K562 (cell line): ENCODE data around the gene PAQR6. TPM values are rescaled to one million over a fixed set of nuclear protein-coding genes. Genes with fewer than 3 reads are reported as not detected.

ENCODE experiments used
- ASH1L ChIP-seq: fragments of 450-650 bp; IDR thresholded peaks from 2 replicates; pipeline ENCODE4 v1.6.1; 2018; ENCODE audit warnings: borderline replicate concordance, mild to moderate bottlenecking, low read depth; ENCODE audit not compliant: partially characterized antibody
- ATF1 ChIP-seq, 2 experiments: fragments of 450-650 bp in 1 of 2; IDR thresholded peaks; 2 replicates each; pipeline ENCODE4 v1.6.1; 2016; ENCODE audit warnings: missing compliant biosample characterization in 1 of 2, missing genetic modification characterization in 1 of 2
- CBFA2T2 ChIP-seq: fragments of 450-650 bp; conservative IDR thresholded peaks from 2 replicates; pipeline ENCODE4 v1.6.1; 2017; ENCODE audit warnings: mild to moderate bottlenecking
- CHAMP1 ChIP-seq: fragments of 450-650 bp; IDR thresholded peaks from 2 replicates; pipeline ENCODE4 v1.6.1; 2016; ENCODE audit warnings: mild to moderate bottlenecking
- ETV5 ChIP-seq: sonication (generic); formaldehyde crosslinking; IDR thresholded peaks from 2 replicates; pipeline ENCODE4 v1.4.0; 2020; ENCODE audit warnings: low read depth, mild to moderate bottlenecking, missing genetic modification reagents
- FOS ChIP-seq: IDR thresholded peaks from 3 replicates; pipeline ENCODE4 v1.6.1; 2011; ENCODE audit not compliant: insufficient read length; ENCODE audit errors: extremely low read depth
- HDAC8 ChIP-seq: fragments of 450-650 bp; IDR thresholded peaks from 2 replicates; pipeline ENCODE4 v1.6.1; 2016; ENCODE audit warnings: mild to moderate bottlenecking, missing genetic modification characterization, moderate library complexity, missing compliant biosample characterization
- JUN ChIP-seq, 2 experiments: sonication (generic) in 1 of 2; formaldehyde crosslinking in 1 of 2; IDR thresholded peaks; 2 replicates each; pipeline versions ENCODE4 v1.6.1 to v1.8.0; 2012 to 2022; ENCODE audit warnings: borderline replicate concordance in 2 of 2, mild to moderate bottlenecking in 2 of 2, improper control_type of control experiment in 1 of 2, low read depth in 1 of 2, low read length in 1 of 2, missing genetic modification reagents in 1 of 2
- MXD1 ChIP-seq: fragments of 250-450 bp; sonication (Bioruptor Pico); IDR thresholded peaks from 2 replicates; pipeline ENCODE4 v1.8.0; 2021; ENCODE audit warnings: borderline replicate concordance, mild to moderate bottlenecking, moderate library complexity; ENCODE audit not compliant: poor library complexity, severe bottlenecking
- NELFE ChIP-seq: IDR thresholded peaks from 2 replicates; pipeline ENCODE4 v1.6.1; 2011; ENCODE audit warnings: mild to moderate bottlenecking; ENCODE audit not compliant: insufficient read depth, insufficient read length
- POLR2G ChIP-seq: fragments of 200-400 bp; formaldehyde crosslinking; IDR thresholded peaks from 2 replicates; pipeline ENCODE4 v1.6.1; 2017; ENCODE audit warnings: low read depth, mild to moderate bottlenecking, antibody characterized with exemption, low read length, moderate library complexity
- TCF7L2 ChIP-seq: fragments of 150-350 bp; IDR thresholded peaks from 2 replicates; pipeline ENCODE4 v1.6.1; 2016; ENCODE audit warnings: low read depth, mild to moderate bottlenecking, low read length, moderate library complexity
- polyA plus RNA-seq, 8 experiments: library from polyadenylated mRNA; depleted of rRNA in 4 of 8; stranded (reverse) in 5 of 8; unstranded in 3 of 8; fragments of >200 nt; fragmentation: Nextera tagmentation in 2 of 8; fragmentation: Illumina TruSeq in 1 of 8; extraction: Ambion mirVana in 2 of 8; extraction: Trizol in 1 of 8; gene quantifications; 2 replicates each; pipeline versions ENCODE4 v1.2.1 to v1.2.3, GENCODE V29; 2011 to 2014; ENCODE audit warnings: inconsistent platforms in 1 of 8, missing spikeins in 1 of 8
- total RNA-seq, 7 experiments: library from RNA; depleted of rRNA in 6 of 7; stranded (reverse); fragments of >200 nt in 6 of 7; fragmentation: Illumina TruSeq in 2 of 7; extraction: Trizol in 2 of 7; gene quantifications; 2 replicates each; pipeline versions ENCODE4 v1.2.1 to v1.2.3, GENCODE V29; 2011 to 2021; ENCODE audit warnings: low replicate concordance in 1 of 7
- TF ChIP-seq, protein P1 (sequence below): fragments of 450-650 bp; formaldehyde crosslinking; IDR thresholded peaks from 2 replicates; pipeline ENCODE4 v1.4.0; 2020; ENCODE audit warnings: mild to moderate bottlenecking, moderate library complexity
- TF ChIP-seq, protein P2 (sequence below), 2 experiments: fragments of 450-650 bp in 1 of 2; IDR thresholded peaks; 2 replicates each; pipeline ENCODE4 v1.6.1; 2011 to 2017; ENCODE audit warnings: low read depth in 2 of 2, antibody characterized with exemption in 1 of 2, borderline replicate concordance in 1 of 2, low read length in 1 of 2, mild to moderate bottlenecking in 1 of 2, mixed read lengths in 1 of 2; ENCODE audit not compliant: control insufficient read depth in 1 of 2
- TF ChIP-seq, protein P3 (sequence below): fragments of 250-450 bp; sonication (Bioruptor Pico); IDR thresholded peaks from 2 replicates; pipeline ENCODE4 v1.9.0; 2021; ENCODE audit warnings: mild to moderate bottlenecking, inconsistent platforms

Gene PAQR6
- total and polyA plus RNA-seq, 9 of the 15 experiments (the other 6 are each of a cell fraction or from before 2014, with no cell fraction given): 0.07 to 1.8 (median 0.62) TPM

GRCh38 chr1:156193488-156194299 is 54.2 kb downstream of the PAQR6 start, which contains the start of gene SLC25A44 (continued):
- TF ChIP-seq, protein P1, sequence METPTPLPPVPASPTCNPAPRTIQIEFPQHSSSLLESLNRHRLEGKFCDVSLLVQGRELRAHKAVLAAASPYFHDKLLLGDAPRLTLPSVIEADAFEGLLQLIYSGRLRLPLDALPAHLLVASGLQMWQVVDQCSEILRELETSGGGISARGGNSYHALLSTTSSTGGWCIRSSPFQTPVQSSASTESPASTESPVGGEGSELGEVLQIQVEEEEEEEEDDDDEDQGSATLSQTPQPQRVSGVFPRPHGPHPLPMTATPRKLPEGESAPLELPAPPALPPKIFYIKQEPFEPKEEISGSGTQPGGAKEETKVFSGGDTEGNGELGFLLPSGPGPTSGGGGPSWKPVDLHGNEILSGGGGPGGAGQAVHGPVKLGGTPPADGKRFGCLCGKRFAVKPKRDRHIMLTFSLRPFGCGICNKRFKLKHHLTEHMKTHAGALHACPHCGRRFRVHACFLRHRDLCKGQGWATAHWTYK (CRISPR knock-in tag): no peak
- TF ChIP-seq ATF1 (CRISPR knock-in tag; IDR thresholded peaks at IDR 0.05): no peak
- peak; percentile 91 for TF ChIP-seq ATF1 (tag; IDR thresholded peaks at IDR 0.05)
- no peak for TF ChIP-seq JUN (IDR thresholded peaks at IDR 0.05; ENCODE audit: borderline replicate concordance, low read depth, low read length)
- no peak for TF ChIP-seq JUN (CRISPR knock-in tag; IDR thresholded peaks at IDR 0.05; ENCODE audit: borderline replicate concordance)
- no peak for TF ChIP-seq CHAMP1
- TF ChIP-seq POLR2G: peak; percentile 82
- TF ChIP-seq ETV5 (CRISPR knock-in tag): peak; percentile 69; the same call in 1 of the 2 replicates
- TF ChIP-seq MXD1 (CRISPR knock-in tag): no peak
- TF ChIP-seq NELFE: no peak
- peak; percentile 11; the same call in 1 of the 2 replicates for TF ChIP-seq TCF7L2
- TF ChIP-seq, protein P2, sequence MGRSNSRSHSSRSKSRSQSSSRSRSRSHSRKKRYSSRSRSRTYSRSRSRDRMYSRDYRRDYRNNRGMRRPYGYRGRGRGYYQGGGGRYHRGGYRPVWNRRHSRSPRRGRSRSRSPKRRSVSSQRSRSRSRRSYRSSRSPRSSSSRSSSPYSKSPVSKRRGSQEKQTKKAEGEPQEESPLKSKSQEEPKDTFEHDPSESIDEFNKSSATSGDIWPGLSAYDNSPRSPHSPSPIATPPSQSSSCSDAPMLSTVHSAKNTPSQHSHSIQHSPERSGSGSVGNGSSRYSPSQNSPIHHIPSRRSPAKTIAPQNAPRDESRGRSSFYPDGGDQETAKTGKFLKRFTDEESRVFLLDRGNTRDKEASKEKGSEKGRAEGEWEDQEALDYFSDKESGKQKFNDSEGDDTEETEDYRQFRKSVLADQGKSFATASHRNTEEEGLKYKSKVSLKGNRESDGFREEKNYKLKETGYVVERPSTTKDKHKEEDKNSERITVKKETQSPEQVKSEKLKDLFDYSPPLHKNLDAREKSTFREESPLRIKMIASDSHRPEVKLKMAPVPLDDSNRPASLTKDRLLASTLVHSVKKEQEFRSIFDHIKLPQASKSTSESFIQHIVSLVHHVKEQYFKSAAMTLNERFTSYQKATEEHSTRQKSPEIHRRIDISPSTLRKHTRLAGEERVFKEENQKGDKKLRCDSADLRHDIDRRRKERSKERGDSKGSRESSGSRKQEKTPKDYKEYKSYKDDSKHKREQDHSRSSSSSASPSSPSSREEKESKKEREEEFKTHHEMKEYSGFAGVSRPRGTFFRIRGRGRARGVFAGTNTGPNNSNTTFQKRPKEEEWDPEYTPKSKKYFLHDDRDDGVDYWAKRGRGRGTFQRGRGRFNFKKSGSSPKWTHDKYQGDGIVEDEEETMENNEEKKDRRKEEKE (IDR thresholded peaks at IDR 0.05; ENCODE audit: borderline replicate concordance in 1 of 2, control insufficient read depth in 1 of 2, low read depth in 2 of 2, low read length in 1 of 2): no peak
- TF ChIP-seq, protein P3, sequence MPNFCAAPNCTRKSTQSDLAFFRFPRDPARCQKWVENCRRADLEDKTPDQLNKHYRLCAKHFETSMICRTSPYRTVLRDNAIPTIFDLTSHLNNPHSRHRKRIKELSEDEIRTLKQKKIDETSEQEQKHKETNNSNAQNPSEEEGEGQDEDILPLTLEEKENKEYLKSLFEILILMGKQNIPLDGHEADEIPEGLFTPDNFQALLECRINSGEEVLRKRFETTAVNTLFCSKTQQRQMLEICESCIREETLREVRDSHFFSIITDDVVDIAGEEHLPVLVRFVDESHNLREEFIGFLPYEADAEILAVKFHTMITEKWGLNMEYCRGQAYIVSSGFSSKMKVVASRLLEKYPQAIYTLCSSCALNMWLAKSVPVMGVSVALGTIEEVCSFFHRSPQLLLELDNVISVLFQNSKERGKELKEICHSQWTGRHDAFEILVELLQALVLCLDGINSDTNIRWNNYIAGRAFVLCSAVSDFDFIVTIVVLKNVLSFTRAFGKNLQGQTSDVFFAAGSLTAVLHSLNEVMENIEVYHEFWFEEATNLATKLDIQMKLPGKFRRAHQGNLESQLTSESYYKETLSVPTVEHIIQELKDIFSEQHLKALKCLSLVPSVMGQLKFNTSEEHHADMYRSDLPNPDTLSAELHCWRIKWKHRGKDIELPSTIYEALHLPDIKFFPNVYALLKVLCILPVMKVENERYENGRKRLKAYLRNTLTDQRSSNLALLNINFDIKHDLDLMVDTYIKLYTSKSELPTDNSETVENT: 0 out of 2 replicates have a peak, but pooled peaks have one; percentile 20
- TF ChIP-seq ASH1L: peak; percentile 62
- TF ChIP-seq CBFA2T2: no peak
- no peak for TF ChIP-seq FOS
- TF ChIP-seq HDAC8 (tag): no peak
